ENCODE measurements around the gene SRP54.

GRCh38 chr14:34999500-34999899 lies 16.7 kb downstream of the SRP54 start:
- TF ChIP-seq CTCF (IDR thresholded peaks at IDR 0.05) (no peak), POLR2A (IDR thresholded peaks at IDR 0.05) (no peak)
